ENCODE results near the gene TRUB2.
"Not testable (repeated sequence)": the region's sequence is repeated elsewhere in the genome, so short reads cannot be mapped to it uniquely, and the experiment has no call there.

DNA sequence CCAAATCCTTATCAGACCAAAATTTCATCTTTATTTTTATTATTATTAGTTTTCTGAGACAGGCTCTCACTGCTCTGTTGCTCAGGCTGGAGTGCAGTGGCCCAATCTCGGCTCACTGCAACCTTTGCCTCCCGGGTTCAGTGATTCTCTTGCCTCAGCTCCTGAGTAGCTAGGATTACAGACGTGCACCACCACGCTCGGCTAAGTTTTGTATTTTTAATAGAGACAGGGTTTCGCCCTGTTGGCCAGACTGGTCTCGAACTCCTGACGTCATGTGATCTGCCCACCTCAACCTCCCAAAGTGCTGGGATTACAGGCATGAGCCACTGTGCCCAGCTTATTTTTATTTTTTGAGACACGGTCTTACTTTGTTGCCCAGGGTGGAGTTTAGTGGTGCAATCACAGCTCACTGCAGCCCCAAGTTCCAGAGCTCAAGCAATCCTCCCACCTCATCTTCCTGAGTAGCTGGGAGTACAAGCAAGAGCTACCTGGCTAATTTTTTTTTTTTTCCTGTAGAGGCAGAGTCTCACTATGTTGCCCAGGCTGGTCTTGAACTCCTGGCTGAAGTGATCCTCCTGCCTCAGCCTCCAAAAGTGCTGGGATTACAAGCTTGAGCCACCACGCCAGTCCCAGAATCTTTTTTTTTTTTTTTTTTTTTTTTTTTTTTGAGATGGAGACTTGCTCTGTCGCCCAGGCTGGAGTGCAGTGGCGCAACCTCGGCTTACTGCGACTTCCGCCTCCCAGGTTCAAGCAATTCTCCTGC, 16.8 kb upstream of the TRUB2 start:
- TF ChIP-seq POLR2A (IDR thresholded peaks at IDR 0.05; ENCODE audit: low read length); GATA1 (IDR thresholded peaks at IDR 0.05; ENCODE audit: low read depth, low read length): not testable (repeated sequence)
